ENCODE data around the gene NEDD4L. TPM values are rescaled to one million over a fixed set of nuclear protein-coding genes. Genes with fewer than 3 reads are reported as not detected.

The NEDD4L gene
- total RNA-seq, 2 experiments from 2014 or later, result 3.2 to 3.3 TPM

GRCh38 chr18:58005011-58005410 is 39.0 kb upstream of the NEDD4L start:
- CTCF ChIA-PET (ENCODE audit: unreplicated experiment), result no interaction called here
- H4K20me1 ChIP-seq (ENCODE audit: insufficient read depth, low read length), result no peaks in the 10 kb centered on the region

GRCh38 chr18:58005885-58006523 is 38.0 kb upstream of the NEDD4L start:
- TF ChIP-seq CTCF (conservative IDR thresholded peaks at IDR 0.05; ENCODE audit: low read length) (no peak), EZH2phosphoT487 (IDR thresholded peaks at IDR 0.05; ENCODE audit: borderline replicate concordance, low read depth, low read length) (no peak)
- BruUV-seq (replicated peaks), result no TSS peak
- no peaks in the 10 kb centered on the region for H3K4me1 ChIP-seq (ENCODE audit: insufficient read depth, low read length, poor library complexity, severe bottlenecking)
- H3K4me3 ChIP-seq (ENCODE audit: low read depth, low read length, poor library complexity, severe bottlenecking), result no peak overlapping the region
- no peaks in the 10 kb centered on the region for H3K9me2 ChIP-seq (ENCODE audit: insufficient read depth, low read length)
- H3K36me3 ChIP-seq (ENCODE audit: insufficient read depth, low read length), result no peaks in the 10 kb centered on the region
- no peaks in the 10 kb centered on the region for H3K79me2 ChIP-seq (ENCODE audit: insufficient read depth, low read depth, low read length)
- H3K27ac ChIP-seq (ENCODE audit: low read depth, low read length, poor library complexity, severe bottlenecking), result no peak overlapping the region
- H4K20me1 ChIP-seq (ENCODE audit: insufficient read depth, low read length), result no peaks in the 10 kb centered on the region
- no peak overlapping the region for H2AFZ ChIP-seq (ENCODE audit: low read length)
- H3K4me2 ChIP-seq (ENCODE audit: low read length), result no peak overlapping the region
- intact Hi-C loops (cut with micrococcal nuclease; ENCODE audit: unreplicated experiment), result no loop called here
- CTCF ChIA-PET (ENCODE audit: unreplicated experiment), result no interaction called here
- DNase-seq (ENCODE audit: low spot score), result no peak
- no peaks in the 10 kb centered on the region for H3K9me3 ChIP-seq (ENCODE audit: low read length)
- POLR2A ChIA-PET, result no interaction called here

More at GRCh38 chr18:58005011-58005410, 39.0 kb upstream of the NEDD4L start:
- Histone ChIP-seq H3K27ac (ENCODE audit: low read depth, low read length, poor library complexity, severe bottlenecking) (no peak overlapping the region), H2AFZ (ENCODE audit: low read length) (no peak overlapping the region), H3K79me2 (ENCODE audit: insufficient read depth, low read depth, low read length) (no peaks in the 10 kb centered on the region), H3K4me3 (ENCODE audit: low read depth, low read length, poor library complexity, severe bottlenecking) (no peak overlapping the region), H3K4me2 (ENCODE audit: low read length) (no peak overlapping the region), H3K9me3 (ENCODE audit: low read length) (no peaks in the 10 kb centered on the region), H3K9me2 (ENCODE audit: insufficient read depth, low read length) (no peaks in the 10 kb centered on the region), H3K4me1 (ENCODE audit: insufficient read depth, low read length, poor library complexity, severe bottlenecking) (no peaks in the 10 kb centered on the region), H3K36me3 (ENCODE audit: insufficient read depth, low read length) (no peaks in the 10 kb centered on the region)
- intact Hi-C loops (cut with micrococcal nuclease; ENCODE audit: unreplicated experiment), result no loop called here
- no TSS peak for BruUV-seq (replicated peaks)
- DNase-seq (ENCODE audit: low spot score), result no peak
- TF ChIP-seq EZH2phosphoT487 (IDR thresholded peaks at IDR 0.05; ENCODE audit: borderline replicate concordance, low read depth, low read length), result no peak
- no peak for TF ChIP-seq CTCF (conservative IDR thresholded peaks at IDR 0.05; ENCODE audit: low read length)
- POLR2A ChIA-PET, result no interaction called here

- Histone ChIP-seq H3K4me1 (ENCODE audit: insufficient read depth, low read length, poor library complexity, severe bottlenecking) (no peaks in the 10 kb centered on the region), H3K4me2 (ENCODE audit: low read length) (no peak overlapping the region), H3K36me3 (ENCODE audit: insufficient read depth, low read length) (no peaks in the 10 kb centered on the region), H3K9me2 (ENCODE audit: insufficient read depth, low read length) (no peaks in the 10 kb centered on the region), H3K9me3 (ENCODE audit: low read length) (no peaks in the 10 kb centered on the region), H3K79me2 (ENCODE audit: insufficient read depth, low read depth, low read length) (no peaks in the 10 kb centered on the region), H2AFZ (ENCODE audit: low read length) (no peak overlapping the region), H4K20me1 (ENCODE audit: insufficient read depth, low read length) (no peaks in the 10 kb centered on the region), H3K27ac (ENCODE audit: low read depth, low read length, poor library complexity, severe bottlenecking) (no peak overlapping the region), H3K4me3 (ENCODE audit: low read depth, low read length, poor library complexity, severe bottlenecking) (no peak overlapping the region)
- intact Hi-C loops (cut with micrococcal nuclease; ENCODE audit: unreplicated experiment), result no loop called here
- ChIA-PET POLR2A (no interaction called here), CTCF (ENCODE audit: unreplicated experiment) (no interaction called here)
- no TSS peak for BruUV-seq (replicated peaks)
- DNase-seq (ENCODE audit: low spot score), result no peak
- TF ChIP-seq CTCF (conservative IDR thresholded peaks at IDR 0.05; ENCODE audit: low read length) (no peak), EZH2phosphoT487 (IDR thresholded peaks at IDR 0.05; ENCODE audit: borderline replicate concordance, low read depth, low read length) (no peak)
Measured at GRCh38 chr18:58009166-58009565, 34.9 kb upstream of the NEDD4L start.

All from OCI-LY7 (cell line).